Astrocyte (in vitro differentiated cells and primary cell): ENCODE data around the gene GALNT6.

ENCODE experiments used
- EZH2 ChIP-seq: IDR thresholded peaks from 2 replicates; pipeline ENCODE4 v1.6.1; 2012; ENCODE audit warnings: mild to moderate bottlenecking, low read length, inconsistent platforms; ENCODE audit not compliant: insufficient read depth
- TF ChIP-seq, protein P1 (sequence below): IDR thresholded peaks from 2 replicates; pipeline ENCODE4 v1.5.1; 2011; ENCODE audit warnings: low read depth, mild to moderate bottlenecking, inconsistent platforms, low read length, moderate library complexity; ENCODE audit not compliant: insufficient read depth

DNA sequence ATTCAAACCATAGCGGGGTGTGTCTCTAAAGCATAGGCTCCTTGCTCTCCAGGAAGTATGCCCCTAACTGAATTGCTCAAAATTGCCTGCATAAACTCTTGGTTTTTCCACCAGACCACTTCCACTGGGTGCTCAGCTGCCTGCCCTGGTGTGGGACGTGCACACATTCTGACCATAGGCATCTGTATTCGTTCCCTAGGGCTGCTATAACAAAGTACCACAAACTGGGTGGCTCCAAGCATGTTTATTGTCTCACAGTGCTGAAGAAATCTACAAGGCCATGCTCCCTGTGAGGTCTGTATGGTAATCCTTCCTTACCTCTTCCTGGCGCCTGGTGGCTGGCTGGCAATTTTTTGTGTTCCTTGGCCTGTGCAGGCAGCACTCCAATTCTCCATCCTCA is 16.4 kb upstream of the GALNT6 start:
- TF ChIP-seq, protein P1, sequence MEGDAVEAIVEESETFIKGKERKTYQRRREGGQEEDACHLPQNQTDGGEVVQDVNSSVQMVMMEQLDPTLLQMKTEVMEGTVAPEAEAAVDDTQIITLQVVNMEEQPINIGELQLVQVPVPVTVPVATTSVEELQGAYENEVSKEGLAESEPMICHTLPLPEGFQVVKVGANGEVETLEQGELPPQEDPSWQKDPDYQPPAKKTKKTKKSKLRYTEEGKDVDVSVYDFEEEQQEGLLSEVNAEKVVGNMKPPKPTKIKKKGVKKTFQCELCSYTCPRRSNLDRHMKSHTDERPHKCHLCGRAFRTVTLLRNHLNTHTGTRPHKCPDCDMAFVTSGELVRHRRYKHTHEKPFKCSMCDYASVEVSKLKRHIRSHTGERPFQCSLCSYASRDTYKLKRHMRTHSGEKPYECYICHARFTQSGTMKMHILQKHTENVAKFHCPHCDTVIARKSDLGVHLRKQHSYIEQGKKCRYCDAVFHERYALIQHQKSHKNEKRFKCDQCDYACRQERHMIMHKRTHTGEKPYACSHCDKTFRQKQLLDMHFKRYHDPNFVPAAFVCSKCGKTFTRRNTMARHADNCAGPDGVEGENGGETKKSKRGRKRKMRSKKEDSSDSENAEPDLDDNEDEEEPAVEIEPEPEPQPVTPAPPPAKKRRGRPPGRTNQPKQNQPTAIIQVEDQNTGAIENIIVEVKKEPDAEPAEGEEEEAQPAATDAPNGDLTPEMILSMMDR, result no peak
- no peak for TF ChIP-seq EZH2
